Hematopoietic multipotent progenitor cell treated with erythropoietin and hydrocortisone succinate and interleukin-3 and kit ligand, for 6 days (in vitro differentiated cells): ENCODE data around the gene GRIA3.
"Not testable (repeated sequence)": the region's sequence is repeated elsewhere in the genome, so short reads cannot be mapped to it uniquely, and the experiment has no call there.

Experiments
- DNase-seq: peaks from one replicate; pipeline ENCODE4 v3.0.0-alpha.2; 2015

The GRIA3 gene

GRCh38 chrX:123475068-123475724 is 291.1 kb downstream of the GRIA3 start:
- no peak for DNase-seq

- DNase-seq: no peak
Observed at GRCh38 chrX:123476611-123477219, 292.6 kb downstream of the GRIA3 start.

- no peak for DNase-seq
Observed at GRCh38 chrX:123477673-123478072, 293.6 kb downstream of the GRIA3 start.

GRCh38 chrX:123481913-123482851 is 298.1 kb downstream of the GRIA3 start:
- no peak for DNase-seq

GRCh38 chrX:123486297-123486696 is 302.2 kb downstream of the GRIA3 start:
- no peak for DNase-seq

GRCh38 chrX:123487236-123487635 is 303.2 kb downstream of the GRIA3 start:
- DNase-seq: no peak

GRCh38 chrX:123487669-123488068 is 303.6 kb downstream of the GRIA3 start:
- DNase-seq: no peak

- no peak for DNase-seq
Observed at GRCh38 chrX:123489011-123489410, 304.9 kb downstream of the GRIA3 start.

GRCh38 chrX:123493857-123494256 is 309.8 kb downstream of the GRIA3 start:
- DNase-seq: no peak

GRCh38 chrX:123499787-123500186 is 315.7 kb downstream of the GRIA3 start:
- DNase-seq: no peak

GRCh38 chrX:123504047-123504446 is 320.0 kb downstream of the GRIA3 start:
- no peak for DNase-seq

- no peak for DNase-seq
Observed at GRCh38 chrX:123504630-123505270, 320.7 kb downstream of the GRIA3 start.

GRCh38 chrX:123513585-123514278 is 329.7 kb downstream of the GRIA3 start:
- no peak for DNase-seq

GRCh38 chrX:123514279-123514640 is 330.2 kb downstream of the GRIA3 start:
- not testable (repeated sequence) for DNase-seq

GRCh38 chrX:123518791-123519190 is 334.7 kb downstream of the GRIA3 start:
- no peak for DNase-seq

- DNase-seq: no peak
Observed at GRCh38 chrX:123525123-123525725, 341.1 kb downstream of the GRIA3 start.

- not testable (repeated sequence) for DNase-seq
Observed at GRCh38 chrX:123530726-123531125, 346.6 kb downstream of the GRIA3 start.
